K562 (cell line): ENCODE results near the gene SLC10A2. TPM values are rescaled to one million over a fixed set of nuclear protein-coding genes. Genes with fewer than 3 reads are reported as not detected.

Experiments used
- ATAC-seq: fragments of 200-7000 bp; cut with Tn5 transposase; 3 replicates; pipeline ENCODE4 v1.9.1; 2020; ENCODE audit warnings: moderate library complexity
- BruUV-seq: library from RNA; stranded (reverse); fragments of 400-500 nt; replicated peaks from 2 replicates; lab custom pipeline; 2021; lab: Mats Ljungman, UMichigan
- CTCF ChIA-PET: fragments of 300-600 bp; formaldehyde crosslinking; extraction: SDS; loops from one replicate; lab custom pipeline; 2021; ENCODE audit warnings: low intra/inter-chr PET ratio; lab: Yijun Ruan, JAX
- POLR2A ChIA-PET: fragments of 300-600, 350-650 bp; sonication (Branson Sonifier 250); formaldehyde crosslinking; extraction: SDS; loops from one replicate; lab custom pipeline; 2021; ENCODE audit warnings: antibody characterized with exemption, inconsistent platforms; lab: Yijun Ruan, JAX
- DNase-seq, 4 experiments: peaks; one replicate each; pipeline versions ENCODE4 v3.0.0 to v3.0.0-alpha.2; 2011 to 2018; ENCODE audit warnings: low spot score in 3 of 4, mixed read lengths in 3 of 4; ENCODE audit errors: extremely low read depth in 1 of 4
- FAIRE-seq: peaks from 2 replicates; lab custom pipeline; 2011; peaks lifted over from hg19 to GRCh38; lab: Jason Lieb, UNC
- H2AFZ ChIP-seq: 2 replicates; pipeline ENCODE4 v1.6.0; 2011; ENCODE audit warnings: low read depth, low read length, control low read depth, inconsistent platforms
- H3K27ac ChIP-seq: fragments of 200-600 bp; 3 replicates; pipeline ENCODE4 v1.8.0; 2011; ENCODE audit warnings: low read depth, mild to moderate bottlenecking, control low read depth, inconsistent platforms, low read length, moderate library complexity, mixed read lengths; ENCODE audit errors: extremely low read depth
- H3K27me3 ChIP-seq, 2 experiments: fragments of 300-600 bp in 1 of 2; 2 replicates in 1 of 2; 3 replicates in 1 of 2; pipeline versions ENCODE4 v1.6.0 to v1.8.0; 2011; ENCODE audit warnings: inconsistent platforms in 2 of 2, low read length in 2 of 2, mild to moderate bottlenecking in 1 of 2, mixed read lengths in 1 of 2, moderate library complexity in 1 of 2; ENCODE audit not compliant: control insufficient read depth in 2 of 2, insufficient read depth in 2 of 2
- H3K36me3 ChIP-seq: fragments of 300-600 bp; 3 replicates; pipeline ENCODE4 v1.8.0; 2011; ENCODE audit warnings: mild to moderate bottlenecking, low read length, inconsistent platforms; ENCODE audit not compliant: control insufficient read depth, insufficient read depth
- H3K4me1 ChIP-seq, 2 experiments: fragments of 200-600 bp in 1 of 2; replicated peaks in 1 of 2; 2 replicates in 1 of 2; 3 replicates in 1 of 2; pipeline versions ENCODE4 v1.5.1 to v1.8.0; 2011; ENCODE audit warnings: inconsistent platforms in 2 of 2, low read length in 2 of 2, mild to moderate bottlenecking in 1 of 2, mixed read lengths in 1 of 2, moderate library complexity in 1 of 2; ENCODE audit not compliant: control insufficient read depth in 2 of 2, insufficient read depth in 2 of 2
- H3K4me2 ChIP-seq: 2 replicates; pipeline ENCODE4 v1.6.1; 2011; ENCODE audit warnings: low read length, control low read depth, inconsistent platforms, mixed read lengths; ENCODE audit not compliant: insufficient read depth
- H3K4me3 ChIP-seq: fragments of 200-600 bp; sonication (generic), shearing (Covaris generic); 2 replicates; pipeline ENCODE4 v1.5.1; 2016; ENCODE audit warnings: control low read depth, inconsistent platforms
- H3K79me2 ChIP-seq: fragments of 200-600 bp; 3 replicates; pipeline ENCODE4 v1.8.0; 2011; ENCODE audit warnings: low read length, inconsistent platforms; ENCODE audit not compliant: control insufficient read depth, insufficient read depth
- H3K9ac ChIP-seq, 2 experiments: 2 replicates each; pipeline versions ENCODE4 v1.6.0 to v1.6.1; 2011; ENCODE audit warnings: low read depth in 2 of 2, low read length in 2 of 2, control low read depth in 1 of 2, inconsistent platforms in 1 of 2, mild to moderate bottlenecking in 1 of 2, mixed read lengths in 1 of 2; ENCODE audit not compliant: insufficient read depth in 1 of 2
- H3K9me1 ChIP-seq: one replicate; pipeline ENCODE4 v1.6.0; 2011; ENCODE audit warnings: inconsistent platforms, mild to moderate bottlenecking, low read length, moderate library complexity; ENCODE audit not compliant: control insufficient read depth, insufficient read depth
- H3K9me3 ChIP-seq: replicated peaks from 2 replicates; pipeline ENCODE4 v1.5.1; 2011; ENCODE audit warnings: low read depth, low read length, inconsistent platforms; ENCODE audit not compliant: control insufficient read depth, insufficient read depth
- H4K20me1 ChIP-seq: replicated peaks from 2 replicates; pipeline ENCODE4 v1.6.1; 2011; ENCODE audit warnings: low read length, inconsistent platforms, mixed read lengths; ENCODE audit not compliant: control insufficient read depth, insufficient read depth
- BRCA1 ChIP-seq, 2 experiments: fragments of 450-650 bp in 1 of 2; sonication (generic) in 1 of 2; formaldehyde crosslinking in 1 of 2; IDR thresholded peaks; 2 replicates each; pipeline versions ENCODE4 v1.5.0 to v1.6.1; 2017 to 2020; ENCODE audit warnings: mild to moderate bottlenecking in 1 of 2, missing genetic modification reagents in 1 of 2
- HDAC6 ChIP-seq: IDR thresholded peaks from 2 replicates; pipeline ENCODE4 v1.6.1; 2012; ENCODE audit warnings: low read depth, mild to moderate bottlenecking, control low read depth, inconsistent platforms, low read length, moderate library complexity
- MGA ChIP-seq: fragments of 450-650 bp; IDR thresholded peaks from 2 replicates; pipeline ENCODE4 v1.6.1; 2016; ENCODE audit warnings: mild to moderate bottlenecking, moderate library complexity
- PHF8 ChIP-seq: fragments of 200-600 bp; sonication (generic); IDR thresholded peaks from 2 replicates; pipeline ENCODE4 v1.6.1; 2012; ENCODE audit warnings: mixed run types, mild to moderate bottlenecking, inconsistent platforms, low read length, moderate library complexity, borderline replicate concordance
- POLR3G ChIP-seq: IDR thresholded peaks from 2 replicates; pipeline ENCODE4 v1.6.1; 2011; ENCODE audit not compliant: insufficient read length, insufficient replicate concordance; ENCODE audit errors: extremely low read depth
- SMAD1 ChIP-seq: fragments of 150-350 bp; IDR thresholded peaks from 2 replicates; pipeline ENCODE4 v1.6.1; 2014; ENCODE audit warnings: low read length, low read depth; ENCODE audit not compliant: partially characterized antibody
- ZNF583 ChIP-seq: fragments of 250-450 bp; sonication (Bioruptor Pico); IDR thresholded peaks from 2 replicates; pipeline ENCODE4 v1.4.0; 2020
- ZZZ3 ChIP-seq: fragments of 450-650 bp; IDR thresholded peaks from 2 replicates; pipeline ENCODE4 v1.6.1; 2016; ENCODE audit warnings: antibody characterized with exemption, mild to moderate bottlenecking, moderate library complexity
- WGBS: fragments of 100-300 bp; shearing (Covaris generic); methylation state at CpG from one replicate; pipeline ENCODE4 v1.1.6; 2016; ENCODE audit warnings: low coverage, mixed read lengths; ENCODE audit not compliant: insufficient coverage; ENCODE audit errors: missing lambda C conversion rate; 5-methylcytosine and 5-hydroxymethylcytosine counted together
- in situ Hi-C: fragments of 300-500 bp; cut with MboI; formaldehyde crosslinking; loops from 4 replicates; pipeline ENCODE4 v1.15.0; 2018; ENCODE audit warnings: inconsistent platforms, mixed read lengths
- intact Hi-C: fragments of 100-400 bp; cut with micrococcal nuclease; formaldehyde crosslinking; loops from 2 replicates; pipeline ENCODE4 v1.14.2; 2022
- polyA plus RNA-seq, 8 experiments: library from polyadenylated mRNA; depleted of rRNA in 4 of 8; stranded (reverse) in 5 of 8; unstranded in 3 of 8; fragments of >200 nt; fragmentation: Nextera tagmentation in 2 of 8; fragmentation: Illumina TruSeq in 1 of 8; extraction: Ambion mirVana in 2 of 8; extraction: Trizol in 1 of 8; gene quantifications; 2 replicates each; pipeline versions ENCODE4 v1.2.1 to v1.2.3, GENCODE V29; 2011 to 2014; ENCODE audit warnings: inconsistent platforms in 1 of 8, missing spikeins in 1 of 8
- total RNA-seq, 7 experiments: library from RNA; depleted of rRNA in 6 of 7; stranded (reverse); fragments of >200 nt in 6 of 7; fragmentation: Illumina TruSeq in 2 of 7; extraction: Trizol in 2 of 7; gene quantifications; 2 replicates each; pipeline versions ENCODE4 v1.2.1 to v1.2.3, GENCODE V29; 2011 to 2021; ENCODE audit warnings: low replicate concordance in 1 of 7
- TF ChIP-seq, protein P1 (sequence below): sonication (generic); formaldehyde crosslinking; IDR thresholded peaks from 2 replicates; pipeline ENCODE4 v1.4.0; 2020; ENCODE audit warnings: mild to moderate bottlenecking, missing genetic modification reagents

The SLC10A2 gene
- total and polyA plus RNA-seq, 9 of the 15 experiments (the other 6 are each of a cell fraction or from before 2014, with no cell fraction given) = not detected

- no peaks in the 10 kb centered on the region for H3K9me1 ChIP-seq
- no TSS peak for BruUV-seq
- H3K27ac ChIP-seq = no peak overlapping the region
- in situ Hi-C loops (no loop called here), intact Hi-C loops (no loop called here)
- H3K4me1 ChIP-seq = no peaks in the 10 kb centered on the region
- no peak overlapping the region for H3K4me2 ChIP-seq
- no peaks in the 10 kb centered on the region for H3K36me3 ChIP-seq
- FAIRE-seq (no peak), ATAC-seq (no peak), DNase-seq (no peak)
- no peaks in the 10 kb centered on the region for H3K9me3 ChIP-seq
- 0% methylated on average over 3 of the region's 3 CpGs for WGBS
- no peak overlapping the region for H2AFZ ChIP-seq
- H3K79me2 ChIP-seq = no peaks in the 10 kb centered on the region
- ChIA-PET POLR2A (no interaction called here), CTCF (no interaction called here)
- H3K4me3 ChIP-seq = no peak overlapping the region
- H4K20me1 ChIP-seq = no peaks in the 10 kb centered on the region
- H3K9ac ChIP-seq = no peak overlapping the region
- H3K27me3 ChIP-seq = no peaks in the 10 kb centered on the region
- TF ChIP-seq SMAD1 (no peak), ZZZ3 (no peak), HDAC6 (no peak), POLR3G (no peak), BRCA1 (IDR thresholded peaks at IDR 0.05) (no peak), BRCA1 (CRISPR knock-in tag; IDR thresholded peaks at IDR 0.05) (no peak), MGA (no peak), ZNF583 (CRISPR knock-in tag) (no peak), PHF8 (no peak)
- TF ChIP-seq, protein P1, sequence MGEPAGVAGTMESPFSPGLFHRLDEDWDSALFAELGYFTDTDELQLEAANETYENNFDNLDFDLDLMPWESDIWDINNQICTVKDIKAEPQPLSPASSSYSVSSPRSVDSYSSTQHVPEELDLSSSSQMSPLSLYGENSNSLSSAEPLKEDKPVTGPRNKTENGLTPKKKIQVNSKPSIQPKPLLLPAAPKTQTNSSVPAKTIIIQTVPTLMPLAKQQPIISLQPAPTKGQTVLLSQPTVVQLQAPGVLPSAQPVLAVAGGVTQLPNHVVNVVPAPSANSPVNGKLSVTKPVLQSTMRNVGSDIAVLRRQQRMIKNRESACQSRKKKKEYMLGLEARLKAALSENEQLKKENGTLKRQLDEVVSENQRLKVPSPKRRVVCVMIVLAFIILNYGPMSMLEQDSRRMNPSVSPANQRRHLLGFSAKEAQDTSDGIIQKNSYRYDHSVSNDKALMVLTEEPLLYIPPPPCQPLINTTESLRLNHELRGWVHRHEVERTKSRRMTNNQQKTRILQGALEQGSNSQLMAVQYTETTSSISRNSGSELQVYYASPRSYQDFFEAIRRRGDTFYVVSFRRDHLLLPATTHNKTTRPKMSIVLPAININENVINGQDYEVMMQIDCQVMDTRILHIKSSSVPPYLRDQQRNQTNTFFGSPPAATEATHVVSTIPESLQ (CRISPR knock-in tag) = no peak
Measured at GRCh38 chr13:103022336-103022735, 43.9 kb downstream of the SLC10A2 start.
